IMR-90 (cell line): ENCODE data around the gene SSBP3. TPM values are rescaled to one million over a fixed set of nuclear protein-coding genes. Genes with fewer than 3 reads are reported as not detected.

Experiments used
- ATAC-seq: fragments of 200-7000 bp; cut with Tn5 transposase; 2 replicates; pipeline ENCODE4 v1.9.1; 2020; ENCODE audit warnings: low read depth, mild to moderate bottlenecking, moderate library complexity
- BruUV-seq: library from RNA; stranded (reverse); fragments of 400-500 nt; replicated peaks from 2 replicates; lab custom pipeline; 2021; lab: Mats Ljungman, UMichigan
- CTCF ChIA-PET: fragments of 300-600 bp; formaldehyde crosslinking; extraction: SDS; loops from one replicate; lab custom pipeline; 2021; ENCODE audit warnings: antibody characterized with exemption; lab: Yijun Ruan, JAX
- POLR2A ChIA-PET: fragments of 300-600 bp; sonication (Branson Sonifier 250); formaldehyde crosslinking; loops from one replicate; lab custom pipeline; 2022; ENCODE audit warnings: antibody characterized with exemption; ENCODE audit not compliant: unreplicated experiment; lab: Charles Lee
- DNase-seq: peaks from one replicate; pipeline ENCODE4 v3.0.0; 2013
- H2AFZ ChIP-seq: replicated peaks from 2 replicates; pipeline ENCODE3; 2013; ENCODE audit warnings: low read length, mild to moderate bottlenecking; ENCODE audit not compliant: poor library complexity
- H2AK5ac ChIP-seq: 2 replicates; pipeline ENCODE4 v1.6.1; 2013; ENCODE audit warnings: low read depth, low read length, inconsistent platforms
- H2AK9ac ChIP-seq: replicated peaks from 2 replicates; pipeline ENCODE3; 2013; ENCODE audit warnings: mild to moderate bottlenecking, low read depth, low read length, moderate library complexity; ENCODE audit not compliant: poor library complexity
- H2BK120ac ChIP-seq: 2 replicates; pipeline ENCODE4 v1.6.1; 2013; ENCODE audit warnings: low read depth, low read length, inconsistent platforms
- H2BK15ac ChIP-seq: 3 replicates; pipeline ENCODE4 v1.6.1; 2013; ENCODE audit warnings: low read depth, low read length, inconsistent platforms
- H2BK20ac ChIP-seq: 2 replicates; pipeline ENCODE4 v1.6.1; 2013; ENCODE audit warnings: low read depth, mild to moderate bottlenecking, inconsistent platforms, low read length, moderate library complexity
- H2BK5ac ChIP-seq: 2 replicates; pipeline ENCODE4 v1.6.1; 2013; ENCODE audit warnings: mild to moderate bottlenecking, low read depth, low read length, inconsistent platforms; ENCODE audit not compliant: poor library complexity, severe bottlenecking
- H3K14ac ChIP-seq: replicated peaks from 2 replicates; pipeline ENCODE4 v1.6.1; 2013; ENCODE audit warnings: low read depth, low read length, inconsistent platforms
- H3K18ac ChIP-seq: 2 replicates; pipeline ENCODE4 v1.6.1; 2013; ENCODE audit warnings: low read depth, low read length, control low read depth
- H3K23ac ChIP-seq: 2 replicates; pipeline ENCODE4 v1.6.1; 2013; ENCODE audit warnings: low read depth, low read length, inconsistent platforms
- H3K27ac ChIP-seq: 2 replicates; pipeline ENCODE4 v1.5.1; 2013; ENCODE audit warnings: mild to moderate bottlenecking, control low read depth, low read length; ENCODE audit not compliant: insufficient read depth
- H3K27me3 ChIP-seq: 2 replicates; pipeline ENCODE4 v1.6.1; 2013; ENCODE audit warnings: low read length; ENCODE audit not compliant: control insufficient read depth, insufficient read depth
- H3K36me3 ChIP-seq: 2 replicates; pipeline ENCODE4 v1.6.1; 2013; ENCODE audit warnings: low read length, mixed read lengths; ENCODE audit not compliant: control insufficient read depth, insufficient read depth
- H3K4ac ChIP-seq: 2 replicates; pipeline ENCODE4 v1.6.1; 2013; ENCODE audit warnings: low read depth, low read length, inconsistent platforms
- H3K4me1 ChIP-seq: 2 replicates; pipeline ENCODE4 v1.6.1; 2013; ENCODE audit warnings: low read length, mixed read lengths; ENCODE audit not compliant: control insufficient read depth, insufficient read depth
- H3K4me2 ChIP-seq: 2 replicates; pipeline ENCODE4 v1.6.1; 2013; ENCODE audit warnings: low read depth, mild to moderate bottlenecking, control low read depth, low read length, moderate library complexity
- H3K4me3 ChIP-seq: 2 replicates; pipeline ENCODE4 v1.5.1; 2013; ENCODE audit warnings: low read depth, mild to moderate bottlenecking, control low read depth, low read length, moderate library complexity; ENCODE audit not compliant: insufficient read depth
- H3K56ac ChIP-seq: 2 replicates; pipeline ENCODE4 v1.6.1; 2013; ENCODE audit warnings: low read length, inconsistent platforms; ENCODE audit not compliant: insufficient read depth; ENCODE audit errors: extremely low read depth
- H3K79me1 ChIP-seq, 2 experiments: 2 replicates each; pipeline ENCODE4 v1.6.1; 2013; ENCODE audit warnings: low read length in 2 of 2, inconsistent platforms in 1 of 2, low read depth in 1 of 2
- H3K9ac ChIP-seq: 2 replicates; pipeline ENCODE4 v1.6.1; 2013; ENCODE audit warnings: low read depth, low read length, control low read depth
- H3K9me1 ChIP-seq: 2 replicates; pipeline ENCODE4 v1.6.1; 2013; ENCODE audit warnings: low read length, inconsistent platforms; ENCODE audit not compliant: insufficient read depth
- H3K9me3 ChIP-seq: 2 replicates; pipeline ENCODE4 v1.6.1; 2013; ENCODE audit warnings: low read length; ENCODE audit not compliant: control insufficient read depth, insufficient read depth
- H4K20me1 ChIP-seq: 2 replicates; pipeline ENCODE4 v1.6.1; 2013; ENCODE audit warnings: low read length, inconsistent platforms; ENCODE audit not compliant: insufficient read depth
- H4K5ac ChIP-seq: 2 replicates; pipeline ENCODE4 v1.6.1; 2013; ENCODE audit warnings: mild to moderate bottlenecking, low read depth, low read length, control low read depth
- H4K8ac ChIP-seq, 2 experiments: 2 replicates each; pipeline ENCODE4 v1.6.1; 2013; ENCODE audit warnings: low read depth in 2 of 2, low read length in 2 of 2, control low read depth in 1 of 2, inconsistent platforms in 1 of 2
- H4K91ac ChIP-seq: 2 replicates; pipeline ENCODE4 v1.6.1; 2013; ENCODE audit warnings: low read depth, low read length, inconsistent platforms; ENCODE audit not compliant: insufficient read depth
- CEBPB ChIP-seq: IDR thresholded peaks from 2 replicates; pipeline ENCODE4 v1.6.1; 2012; ENCODE audit warnings: low read depth, low read length, improper control_type of control experiment
- NFE2L2 ChIP-seq: fragments of 150-350 bp; IDR thresholded peaks from 2 replicates; pipeline ENCODE4 v1.6.1; 2016; ENCODE audit warnings: low read depth, mild to moderate bottlenecking, low read length
- POLR2A ChIP-seq: IDR thresholded peaks from 2 replicates; pipeline ENCODE4 v1.6.1; 2012; ENCODE audit warnings: mild to moderate bottlenecking, low read depth, low read length
- RAD21 ChIP-seq: IDR thresholded peaks from 2 replicates; pipeline ENCODE4 v1.6.1; 2012; ENCODE audit warnings: low read length, improper control_type of control experiment
- SMC3 ChIP-seq: fragments of 150-350 bp; IDR thresholded peaks from 2 replicates; pipeline ENCODE4 v1.6.1; 2016; ENCODE audit warnings: low read depth, mild to moderate bottlenecking, antibody characterized with exemption, low read length, moderate library complexity
- WGBS, 2 experiments: methylation state at CpG; one replicate each; pipeline versions ENCODE4 v1.1.5 to v1.1.7; 2013; ENCODE audit warnings: missing lambda C conversion rate in 2 of 2; ENCODE audit not compliant: insufficient read length in 1 of 2; ENCODE audit errors: extremely low coverage in 2 of 2; 5-methylcytosine and 5-hydroxymethylcytosine counted together
- dilution Hi-C: fragments of 300-500 bp; cut with HindIII; formaldehyde crosslinking; loops from one replicate; pipeline ENCODE4 v1.14.3; 2018; ENCODE audit warnings: low sequenced_read_pairs; ENCODE audit not compliant: unreplicated experiment
- in situ Hi-C: fragments of 300-500 bp; cut with MboI; formaldehyde crosslinking; loops from 3 replicates; pipeline ENCODE4 v1.14.3; 2019; ENCODE audit warnings: low sequenced_read_pairs, inconsistent platforms, mixed read lengths
- intact Hi-C: fragments of 100-400 bp; cut with micrococcal nuclease; formaldehyde crosslinking; loops from 2 replicates; pipeline ENCODE4 v1.10.0; 2022
- polyA plus RNA-seq, 3 experiments: library from polyadenylated mRNA; depleted of rRNA; stranded (reverse); fragments of >200 nt; gene quantifications; 2 replicates each; pipeline ENCODE4 v1.2.3, GENCODE V29; 2012; ENCODE audit warnings: low replicate concordance in 1 of 3
- total RNA-seq: library from RNA; depleted of rRNA; stranded (reverse); fragments of >200 nt; gene quantifications from 2 replicates; pipeline ENCODE4 v1.2.3, GENCODE V29; 2012
- TF ChIP-seq, protein P1 (sequence below): conservative IDR thresholded peaks from 2 replicates; pipeline ENCODE4 v1.5.1; 2012; ENCODE audit warnings: mild to moderate bottlenecking, low read depth, low read length, improper control_type of control experiment
- TF ChIP-seq, protein P2 (sequence below): fragments of 150-350 bp; IDR thresholded peaks from 2 replicates; pipeline ENCODE4 v1.6.1; 2017; ENCODE audit warnings: mild to moderate bottlenecking, antibody characterized with exemption, low read length, low read depth
- TF ChIP-seq, protein P3 (sequence below): fragments of 150-350 bp; IDR thresholded peaks from 2 replicates; pipeline ENCODE4 v1.6.1; 2016; ENCODE audit warnings: low read depth, mild to moderate bottlenecking, low read length, moderate library complexity, borderline replicate concordance

Gene SSBP3
- total and polyA plus RNA-seq, 2 of the 4 experiments (the other 2 are of a cell fraction), result 10.9 to 39.6 TPM

DNA sequence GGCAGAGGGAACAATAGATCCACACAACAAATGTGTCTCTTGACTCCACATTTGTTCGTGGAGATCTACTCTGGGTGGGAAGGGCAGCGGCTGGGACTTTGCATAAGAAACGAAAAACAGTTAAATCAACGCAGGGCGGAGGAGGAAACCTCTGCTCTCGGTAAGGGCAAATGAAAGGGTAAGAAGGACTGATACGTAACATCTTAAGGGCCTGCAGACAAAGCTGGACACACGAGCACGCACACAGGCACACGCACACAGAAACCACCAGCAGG lies 148.9 kb downstream of the SSBP3 start:
- no peak overlapping the region for H2AK5ac ChIP-seq
- no peak overlapping the region for H2BK5ac ChIP-seq
- WGBS, 2 experiments, result 96% methylated on average over 5 of the region's 10 CpGs; no CpG with 5 or more reads in 1 of the 2 experiments
- H4K8ac ChIP-seq, result no peak overlapping the region
- POLR2A ChIA-PET, result no interaction called here
- H3K27ac ChIP-seq, result no peak overlapping the region
- DNase-seq, result no peak
- dilution Hi-C loops (no loop called here), intact Hi-C loops (no loop called here), in situ Hi-C loops (no loop called here)
- H3K9me3 ChIP-seq, result no peaks in the 10 kb centered on the region
- H3K36me3 ChIP-seq, result peaks cover 10% of the 10 kb centered on the region; the same call in 1 of the 2 replicates
- no peak overlapping the region for H2AK9ac ChIP-seq
- no peak for TF ChIP-seq CEBPB
- TF ChIP-seq, protein P1, sequence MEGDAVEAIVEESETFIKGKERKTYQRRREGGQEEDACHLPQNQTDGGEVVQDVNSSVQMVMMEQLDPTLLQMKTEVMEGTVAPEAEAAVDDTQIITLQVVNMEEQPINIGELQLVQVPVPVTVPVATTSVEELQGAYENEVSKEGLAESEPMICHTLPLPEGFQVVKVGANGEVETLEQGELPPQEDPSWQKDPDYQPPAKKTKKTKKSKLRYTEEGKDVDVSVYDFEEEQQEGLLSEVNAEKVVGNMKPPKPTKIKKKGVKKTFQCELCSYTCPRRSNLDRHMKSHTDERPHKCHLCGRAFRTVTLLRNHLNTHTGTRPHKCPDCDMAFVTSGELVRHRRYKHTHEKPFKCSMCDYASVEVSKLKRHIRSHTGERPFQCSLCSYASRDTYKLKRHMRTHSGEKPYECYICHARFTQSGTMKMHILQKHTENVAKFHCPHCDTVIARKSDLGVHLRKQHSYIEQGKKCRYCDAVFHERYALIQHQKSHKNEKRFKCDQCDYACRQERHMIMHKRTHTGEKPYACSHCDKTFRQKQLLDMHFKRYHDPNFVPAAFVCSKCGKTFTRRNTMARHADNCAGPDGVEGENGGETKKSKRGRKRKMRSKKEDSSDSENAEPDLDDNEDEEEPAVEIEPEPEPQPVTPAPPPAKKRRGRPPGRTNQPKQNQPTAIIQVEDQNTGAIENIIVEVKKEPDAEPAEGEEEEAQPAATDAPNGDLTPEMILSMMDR, result no peak
- TF ChIP-seq, protein P2, sequence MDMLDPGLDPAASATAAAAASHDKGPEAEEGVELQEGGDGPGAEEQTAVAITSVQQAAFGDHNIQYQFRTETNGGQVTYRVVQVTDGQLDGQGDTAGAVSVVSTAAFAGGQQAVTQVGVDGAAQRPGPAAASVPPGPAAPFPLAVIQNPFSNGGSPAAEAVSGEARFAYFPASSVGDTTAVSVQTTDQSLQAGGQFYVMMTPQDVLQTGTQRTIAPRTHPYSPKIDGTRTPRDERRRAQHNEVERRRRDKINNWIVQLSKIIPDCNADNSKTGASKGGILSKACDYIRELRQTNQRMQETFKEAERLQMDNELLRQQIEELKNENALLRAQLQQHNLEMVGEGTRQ, result no peak
- no peak for TF ChIP-seq NFE2L2
- no peak for TF ChIP-seq POLR2A
- TF ChIP-seq, protein P3, sequence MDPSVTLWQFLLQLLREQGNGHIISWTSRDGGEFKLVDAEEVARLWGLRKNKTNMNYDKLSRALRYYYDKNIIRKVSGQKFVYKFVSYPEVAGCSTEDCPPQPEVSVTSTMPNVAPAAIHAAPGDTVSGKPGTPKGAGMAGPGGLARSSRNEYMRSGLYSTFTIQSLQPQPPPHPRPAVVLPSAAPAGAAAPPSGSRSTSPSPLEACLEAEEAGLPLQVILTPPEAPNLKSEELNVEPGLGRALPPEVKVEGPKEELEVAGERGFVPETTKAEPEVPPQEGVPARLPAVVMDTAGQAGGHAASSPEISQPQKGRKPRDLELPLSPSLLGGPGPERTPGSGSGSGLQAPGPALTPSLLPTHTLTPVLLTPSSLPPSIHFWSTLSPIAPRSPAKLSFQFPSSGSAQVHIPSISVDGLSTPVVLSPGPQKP, result no peak
- TF ChIP-seq RAD21, result no peak
- TF ChIP-seq SMC3, result no peak
- H3K9ac ChIP-seq, result no peak overlapping the region
- peaks cover 16% of the 10 kb centered on the region for H4K20me1 ChIP-seq
- BruUV-seq, result no TSS peak
- H2BK20ac ChIP-seq, result no peak overlapping the region
- H3K14ac ChIP-seq, result no peak overlapping the region
- H3K18ac ChIP-seq, result no peak overlapping the region
- H3K4me1 ChIP-seq, result peaks cover 18% of the 10 kb centered on the region
- H3K27me3 ChIP-seq, result no peaks in the 10 kb centered on the region
- H3K9me1 ChIP-seq, result peaks cover 12% of the 10 kb centered on the region
- no peak overlapping the region for H2AFZ ChIP-seq
- CTCF ChIA-PET, result no interaction called here
- no peak overlapping the region for H2BK120ac ChIP-seq
- H2BK15ac ChIP-seq, result no peak overlapping the region
- no peak overlapping the region for H4K5ac ChIP-seq
- ATAC-seq, result no peak
- H3K4ac ChIP-seq, result no peak overlapping the region
- no peak overlapping the region for H3K56ac ChIP-seq
- no peak overlapping the region for H3K4me3 ChIP-seq
- H3K4me2 ChIP-seq, result no peak overlapping the region
- no peak overlapping the region for H3K23ac ChIP-seq
- H4K91ac ChIP-seq, result no peak overlapping the region
- H3K79me1 ChIP-seq, result peaks cover 22 to 32% of the 10 kb centered on the region in 2 experiments
